Smooth muscle cell (in vitro differentiated cells): ENCODE measurements around the gene JSRP1. TPM values are rescaled to one million over a fixed set of nuclear protein-coding genes. Genes with fewer than 3 reads are reported as not detected.

Experiments used
- DNase-seq: peaks from one replicate; lab custom pipeline; 2025; ENCODE audit not compliant: unreplicated experiment; lab: John Stamatoyannopoulos, UW
- H2AFZ ChIP-seq: fragments of 200-600 bp; sonication (generic); 2 replicates; pipeline ENCODE4 v1.6.0; 2016; ENCODE audit warnings: antibody characterized with exemption, low read depth, mild to moderate bottlenecking
- H3F3A ChIP-seq: fragments of 200-600 bp; sonication (generic); 2 replicates; pipeline ENCODE4 v1.6.0; 2017; ENCODE audit warnings: antibody characterized with exemption, low read depth
- H3K27ac ChIP-seq: fragments of 200-600 bp; sonication (generic); 2 replicates; pipeline ENCODE4 v1.5.1; 2016; ENCODE audit warnings: low read depth, mild to moderate bottlenecking
- H3K27me3 ChIP-seq: fragments of 200-600 bp; sonication (generic); 2 replicates; pipeline ENCODE4 v1.6.1; 2016; ENCODE audit warnings: low read depth, mild to moderate bottlenecking
- H3K36me3 ChIP-seq: fragments of 200-600 bp; sonication (generic); 2 replicates; pipeline ENCODE4 v1.5.1; 2016; ENCODE audit warnings: low read depth
- H3K4me1 ChIP-seq: fragments of 200-600 bp; sonication (generic); 2 replicates; pipeline ENCODE4 v1.5.1; 2016; ENCODE audit warnings: low read depth
- H3K4me2 ChIP-seq: fragments of 200-600 bp; sonication (generic); 2 replicates; pipeline ENCODE4 v1.6.0; 2016; ENCODE audit warnings: mild to moderate bottlenecking
- H3K4me3 ChIP-seq: fragments of 200-600 bp; sonication (generic); 2 replicates; pipeline ENCODE4 v1.5.1; 2016; ENCODE audit warnings: mild to moderate bottlenecking
- H3K79me2 ChIP-seq: fragments of 200-600 bp; sonication (generic); 2 replicates; pipeline ENCODE4 v1.6.0; 2016; ENCODE audit warnings: low read depth, mild to moderate bottlenecking
- H3K9ac ChIP-seq: fragments of 200-600 bp; sonication (generic); 2 replicates; pipeline ENCODE4 v1.6.0; 2016; ENCODE audit warnings: low read depth
- H3K9me3 ChIP-seq: fragments of 200-600 bp; sonication (generic); replicated peaks from 2 replicates; pipeline ENCODE4 v1.5.1; 2016; ENCODE audit warnings: low read depth
- H4K20me1 ChIP-seq: fragments of 200-600 bp; sonication (generic); 2 replicates; pipeline ENCODE4 v1.6.0; 2016; ENCODE audit warnings: low read depth
- WGBS: methylation state at CpG from one replicate; pipeline ENCODE4 v1.1.7; 2016; ENCODE audit warnings: low lambda C conversion rate; 5-methylcytosine and 5-hydroxymethylcytosine counted together
- polyA plus RNA-seq: library from polyadenylated mRNA; unstranded; fragments of >200 nt; fragmentation: Nextera tagmentation; extraction: Ambion mirVana; gene quantifications from 2 replicates; pipeline ENCODE4 v1.2.1, GENCODE V29; 2016
- total RNA-seq: library from RNA; depleted of rRNA; stranded (reverse); fragments of >200 nt; gene quantifications from 2 replicates; pipeline ENCODE4 v1.2.3, GENCODE V29; 2014
- TF ChIP-seq, protein P1 (sequence below): fragments of 200-600 bp; sonication (generic); IDR thresholded peaks from 2 replicates; pipeline ENCODE4 v1.5.1; 2017; ENCODE audit warnings: borderline replicate concordance, mild to moderate bottlenecking, antibody characterized with exemption; ENCODE audit not compliant: insufficient read depth, poor library complexity, severe bottlenecking

JSRP1 gene
- total and polyA plus RNA-seq, 2 experiments from 2014 or later = not detected

DNA sequence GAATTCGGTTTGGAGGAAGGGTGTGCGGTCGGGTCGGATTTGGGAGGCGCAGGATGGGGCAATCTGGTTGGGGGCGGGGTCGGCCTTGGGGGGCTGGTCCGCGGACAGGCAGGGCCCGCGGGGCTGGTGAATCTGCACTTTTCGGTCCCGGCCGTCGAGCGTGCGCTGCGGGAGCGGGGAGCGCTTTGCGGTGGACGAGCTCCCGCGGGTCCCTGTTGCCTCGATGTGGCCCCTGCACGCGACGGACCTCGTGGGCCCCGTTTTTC, 13.9 kb upstream of the JSRP1 start:
- peak overlapping the region; percentile 100 for H3K4me2 ChIP-seq
- H3F3A ChIP-seq = peaks cover 36% of the 10 kb centered on the region
- TF ChIP-seq, protein P1, sequence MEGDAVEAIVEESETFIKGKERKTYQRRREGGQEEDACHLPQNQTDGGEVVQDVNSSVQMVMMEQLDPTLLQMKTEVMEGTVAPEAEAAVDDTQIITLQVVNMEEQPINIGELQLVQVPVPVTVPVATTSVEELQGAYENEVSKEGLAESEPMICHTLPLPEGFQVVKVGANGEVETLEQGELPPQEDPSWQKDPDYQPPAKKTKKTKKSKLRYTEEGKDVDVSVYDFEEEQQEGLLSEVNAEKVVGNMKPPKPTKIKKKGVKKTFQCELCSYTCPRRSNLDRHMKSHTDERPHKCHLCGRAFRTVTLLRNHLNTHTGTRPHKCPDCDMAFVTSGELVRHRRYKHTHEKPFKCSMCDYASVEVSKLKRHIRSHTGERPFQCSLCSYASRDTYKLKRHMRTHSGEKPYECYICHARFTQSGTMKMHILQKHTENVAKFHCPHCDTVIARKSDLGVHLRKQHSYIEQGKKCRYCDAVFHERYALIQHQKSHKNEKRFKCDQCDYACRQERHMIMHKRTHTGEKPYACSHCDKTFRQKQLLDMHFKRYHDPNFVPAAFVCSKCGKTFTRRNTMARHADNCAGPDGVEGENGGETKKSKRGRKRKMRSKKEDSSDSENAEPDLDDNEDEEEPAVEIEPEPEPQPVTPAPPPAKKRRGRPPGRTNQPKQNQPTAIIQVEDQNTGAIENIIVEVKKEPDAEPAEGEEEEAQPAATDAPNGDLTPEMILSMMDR = no peak
- H3K4me3 ChIP-seq = peak overlapping the region; percentile 99
- under 1% methylated on average over 21 of the region's 30 CpGs for WGBS
- H3K79me2 ChIP-seq = peaks cover 58% of the 10 kb centered on the region
- no peaks in the 10 kb centered on the region for H3K36me3 ChIP-seq
- H3K9ac ChIP-seq = peak overlapping the region; percentile 99
- H4K20me1 ChIP-seq = peaks cover 56% of the 10 kb centered on the region
- H3K27me3 ChIP-seq = no peaks in the 10 kb centered on the region
- DNase-seq = no peak
- H3K27ac ChIP-seq = peak overlapping the region; percentile 95
- no peaks in the 10 kb centered on the region for H3K9me3 ChIP-seq
- peaks cover 24% of the 10 kb centered on the region for H3K4me1 ChIP-seq
- H2AFZ ChIP-seq = no peak overlapping the region

DNA sequence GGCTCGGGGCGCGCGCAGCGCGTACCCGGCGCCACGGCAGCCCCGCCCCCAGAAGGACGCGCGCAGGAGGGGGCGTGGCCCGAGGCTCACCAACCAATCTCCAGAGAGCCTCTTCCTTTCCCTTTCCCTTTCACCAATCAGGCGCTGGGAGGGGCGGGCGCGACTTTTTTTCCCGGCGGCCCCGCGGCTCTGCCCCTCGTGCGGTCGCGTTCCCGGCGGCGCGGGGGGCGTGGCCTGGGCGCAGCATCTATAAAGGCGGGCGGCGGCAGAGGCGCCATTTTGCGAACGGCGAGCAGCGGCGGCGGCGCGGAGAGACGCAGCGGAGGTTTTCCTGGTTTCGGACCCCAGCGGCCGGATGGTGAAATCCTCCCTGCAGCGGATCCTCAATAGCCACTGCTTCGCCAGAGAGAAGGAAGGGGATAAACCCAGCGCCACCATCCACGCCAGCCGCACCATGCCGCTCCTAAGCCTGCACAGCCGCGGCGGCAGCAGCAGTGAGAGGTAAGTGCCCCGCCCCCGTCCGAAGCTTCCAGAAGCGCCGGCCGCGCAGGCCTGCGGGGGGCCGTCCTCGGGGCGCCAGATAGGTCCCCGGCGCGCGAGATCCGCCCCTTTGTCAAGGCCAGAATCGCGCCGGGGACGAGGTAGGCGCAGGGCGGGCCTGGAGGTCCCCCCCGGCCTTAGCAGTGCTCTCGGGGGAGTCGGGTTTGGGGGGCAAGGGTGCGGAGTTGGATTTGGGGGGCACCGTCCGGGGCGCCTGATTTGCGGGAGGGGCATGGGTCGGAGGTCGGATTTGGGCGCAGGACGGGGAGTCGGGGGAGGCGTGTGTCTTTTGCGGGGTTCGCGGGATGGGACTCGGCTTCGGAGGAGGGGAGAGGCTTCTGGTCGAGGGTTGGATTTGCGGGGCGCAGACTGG, 13.3 kb upstream of the JSRP1 start:
- TF ChIP-seq, protein P1 = peak; percentile 3
- Histone ChIP-seq H3K27me3 (no peaks in the 10 kb centered on the region), H3K9me3 (no peaks in the 10 kb centered on the region), H3K36me3 (no peaks in the 10 kb centered on the region), H3K4me2 (peak overlapping the region; percentile 100), H3K79me2 (peaks cover 54% of the 10 kb centered on the region), H3K27ac (peak overlapping the region; percentile 95), H3K4me3 (peak overlapping the region; percentile 99), H3K4me1 (peaks cover 24% of the 10 kb centered on the region), H3F3A (peaks cover 35% of the 10 kb centered on the region), H4K20me1 (peaks cover 51% of the 10 kb centered on the region), H2AFZ (no peak overlapping the region), H3K9ac (peak overlapping the region; percentile 99)
- 1% methylated on average over 82 of the region's 103 CpGs for WGBS
- peak; percentile 96 for DNase-seq

DNA sequence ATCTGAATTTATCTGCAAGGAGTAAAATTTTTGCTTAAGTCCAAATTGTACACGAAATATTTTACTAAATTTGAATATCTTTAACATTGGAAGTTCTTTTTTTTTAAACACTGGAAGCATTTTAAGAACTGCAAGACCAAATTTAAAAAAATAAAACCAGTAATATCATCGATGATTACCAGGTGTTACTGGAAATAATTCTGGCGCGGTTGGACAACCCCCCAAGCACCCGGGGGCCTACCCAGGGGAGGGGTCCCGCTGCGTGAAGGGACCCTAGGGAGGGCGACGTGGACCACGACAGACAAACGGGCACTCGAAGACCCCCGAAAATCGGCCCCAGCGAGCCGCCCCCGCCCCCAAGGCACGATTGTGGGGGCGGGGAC, 12.6 kb upstream of the JSRP1 start:
- Histone ChIP-seq H3K27ac (no peak overlapping the region), H3K36me3 (no peaks in the 10 kb centered on the region), H2AFZ (peak overlapping the region; percentile 94), H3K27me3 (no peaks in the 10 kb centered on the region), H3K79me2 (peaks cover 48% of the 10 kb centered on the region), H3K4me3 (peak overlapping the region; percentile 99), H3K9ac (peak overlapping the region; percentile 87), H3K9me3 (no peaks in the 10 kb centered on the region), H3K4me2 (peak overlapping the region; percentile 92), H3F3A (peaks cover 31% of the 10 kb centered on the region), H3K4me1 (peaks cover 24% of the 10 kb centered on the region), H4K20me1 (peaks cover 45% of the 10 kb centered on the region)
- WGBS = 4% methylated on average over 16 of the region's 19 CpGs
- TF ChIP-seq, protein P1 = no peak
- DNase-seq = no peak

DNA sequence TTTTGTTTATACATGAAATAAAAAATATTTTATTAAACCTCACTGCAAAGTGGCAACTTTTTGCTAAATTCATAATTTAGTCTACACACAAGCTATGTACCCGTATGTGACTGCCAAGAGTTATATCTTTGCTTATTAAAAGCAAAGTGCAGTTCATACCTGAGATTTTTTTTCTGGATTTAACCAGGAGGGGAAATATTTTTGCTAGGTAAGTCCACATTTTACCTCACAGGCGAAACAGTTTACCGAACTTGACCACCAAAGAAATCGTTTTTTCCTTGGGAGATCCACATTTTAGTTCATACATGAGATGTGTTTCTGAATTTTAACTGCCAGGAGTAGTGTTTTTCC, 12.2 kb upstream of the JSRP1 start:
- H2AFZ ChIP-seq = peak overlapping the region; percentile 94
- H3K4me2 ChIP-seq = peak overlapping the region; percentile 92
- H3K9ac ChIP-seq = peak overlapping the region; percentile 87
- no peak for DNase-seq
- no peaks in the 10 kb centered on the region for H3K9me3 ChIP-seq
- H3F3A ChIP-seq = peaks cover 31% of the 10 kb centered on the region
- H3K36me3 ChIP-seq = no peaks in the 10 kb centered on the region
- peak overlapping the region; percentile 99 for H3K4me3 ChIP-seq
- WGBS = 81% methylated on average over 4 of the region's 4 CpGs
- H3K79me2 ChIP-seq = peaks cover 44% of the 10 kb centered on the region
- no peaks in the 10 kb centered on the region for H3K27me3 ChIP-seq
- H3K4me1 ChIP-seq = peaks cover 23% of the 10 kb centered on the region
- peaks cover 41% of the 10 kb centered on the region for H4K20me1 ChIP-seq
- H3K27ac ChIP-seq = no peak overlapping the region
- TF ChIP-seq, protein P1 = no peak
